Gastroesophageal sphincter (tissue), 3 donors: ENCODE results near the gene FRMD6.

Source experiments
- CTCF ChIP-seq, 4 experiments: fragments of 200-600 bp in 2 of 4; fragments of 450-650 bp in 2 of 4; sonication (generic) in 1 of 4; IDR thresholded peaks; one replicate each; pipeline ENCODE4 v1.5.1; 2017 to 2019; ENCODE audit warnings: antibody characterized with exemption in 4 of 4, mild to moderate bottlenecking in 2 of 4, moderate library complexity in 2 of 4
- POLR2A ChIP-seq, 2 donors: fragments of 450-650 bp; IDR thresholded peaks; one replicate each; pipeline ENCODE4 v1.6.1; 2017; ENCODE audit warnings: antibody characterized with exemption in 2 of 2, mild to moderate bottlenecking in 2 of 2, moderate library complexity in 1 of 2
- POLR2AphosphoS5 ChIP-seq: sonication (generic); formaldehyde crosslinking; IDR thresholded peaks from one replicate; pipeline ENCODE4 v1.6.1; 2017; ENCODE audit warnings: antibody characterized with exemption

GRCh38 chr14:51666826-51667225 is 15.1 kb downstream of the FRMD6 start:
- no peak for TF ChIP-seq CTCF (IDR thresholded peaks at IDR 0.05)
- no peak for TF ChIP-seq POLR2A (IDR thresholded peaks at IDR 0.05)
- TF ChIP-seq POLR2AphosphoS5 = no peak
